NCI-H69 (cell line): Measurements from ENCODE around the gene DNAAF1.

Experiments used
- DNase-seq: peaks from one replicate; lab custom pipeline; 2025; lab: John Stamatoyannopoulos, UW

Gene DNAAF1

DNA sequence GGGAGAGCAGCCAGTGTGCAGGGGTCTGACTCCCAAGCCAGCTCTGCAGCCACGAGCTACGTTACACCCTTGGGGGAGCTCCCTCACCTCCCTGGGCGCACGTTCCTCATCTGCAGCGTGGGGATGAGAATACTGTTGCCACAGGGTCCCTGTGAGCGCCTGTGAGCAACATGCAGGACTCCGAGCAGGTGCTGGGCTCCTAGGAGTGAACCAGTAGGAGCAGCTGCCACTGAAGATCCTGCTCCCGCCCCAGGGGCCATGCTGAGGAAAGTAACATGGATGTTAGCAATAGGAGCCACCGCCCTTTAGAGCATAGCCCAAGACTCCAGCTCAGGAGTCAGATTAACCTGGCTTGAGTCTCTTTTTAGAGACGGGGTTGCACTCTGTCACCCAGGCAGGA is 15.9 kb downstream of the DNAAF1 start:
- DNase-seq = no peak

DNA sequence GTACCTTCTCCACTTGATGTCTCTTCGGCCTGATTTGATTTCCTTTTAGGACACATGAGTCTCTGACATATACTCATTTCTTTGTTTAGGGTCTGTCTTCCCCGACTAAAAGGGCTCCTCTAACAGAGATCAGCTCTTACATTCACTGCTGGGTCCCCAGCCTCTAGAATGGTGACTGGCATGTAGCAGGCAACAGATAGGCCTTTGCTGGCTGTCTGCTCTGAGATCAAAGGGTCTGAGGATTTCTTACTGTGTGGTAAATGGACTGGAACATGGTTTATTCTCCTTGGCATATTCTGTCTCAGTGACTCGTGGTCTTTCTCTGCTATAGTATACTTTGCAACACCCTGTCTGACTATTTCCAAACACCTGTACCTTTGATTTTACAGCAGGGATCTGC is 16.7 kb downstream of the DNAAF1 start:
- DNase-seq = peak; percentile 34

DNA sequence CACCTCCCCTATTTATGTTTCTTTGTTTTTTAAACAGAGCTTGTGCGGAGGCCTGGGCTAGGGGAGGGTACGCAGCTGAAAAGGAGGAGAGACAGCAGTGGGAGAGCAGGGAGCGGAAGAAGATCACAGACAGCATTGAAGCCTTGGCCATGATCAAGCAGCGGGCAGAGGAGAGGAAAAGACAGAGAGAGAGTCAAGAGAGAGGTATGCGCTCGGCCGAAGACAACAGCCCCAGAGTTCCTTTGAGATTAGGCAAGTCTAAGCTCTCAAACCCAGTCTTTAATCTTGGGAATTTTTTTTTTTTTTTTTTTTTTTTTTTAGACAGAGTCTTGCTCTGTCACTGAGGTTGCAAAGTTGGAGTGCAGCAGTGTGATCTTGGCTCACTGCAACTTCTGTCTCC is 20.6 kb downstream of the DNAAF1 start:
- no peak for DNase-seq

DNA sequence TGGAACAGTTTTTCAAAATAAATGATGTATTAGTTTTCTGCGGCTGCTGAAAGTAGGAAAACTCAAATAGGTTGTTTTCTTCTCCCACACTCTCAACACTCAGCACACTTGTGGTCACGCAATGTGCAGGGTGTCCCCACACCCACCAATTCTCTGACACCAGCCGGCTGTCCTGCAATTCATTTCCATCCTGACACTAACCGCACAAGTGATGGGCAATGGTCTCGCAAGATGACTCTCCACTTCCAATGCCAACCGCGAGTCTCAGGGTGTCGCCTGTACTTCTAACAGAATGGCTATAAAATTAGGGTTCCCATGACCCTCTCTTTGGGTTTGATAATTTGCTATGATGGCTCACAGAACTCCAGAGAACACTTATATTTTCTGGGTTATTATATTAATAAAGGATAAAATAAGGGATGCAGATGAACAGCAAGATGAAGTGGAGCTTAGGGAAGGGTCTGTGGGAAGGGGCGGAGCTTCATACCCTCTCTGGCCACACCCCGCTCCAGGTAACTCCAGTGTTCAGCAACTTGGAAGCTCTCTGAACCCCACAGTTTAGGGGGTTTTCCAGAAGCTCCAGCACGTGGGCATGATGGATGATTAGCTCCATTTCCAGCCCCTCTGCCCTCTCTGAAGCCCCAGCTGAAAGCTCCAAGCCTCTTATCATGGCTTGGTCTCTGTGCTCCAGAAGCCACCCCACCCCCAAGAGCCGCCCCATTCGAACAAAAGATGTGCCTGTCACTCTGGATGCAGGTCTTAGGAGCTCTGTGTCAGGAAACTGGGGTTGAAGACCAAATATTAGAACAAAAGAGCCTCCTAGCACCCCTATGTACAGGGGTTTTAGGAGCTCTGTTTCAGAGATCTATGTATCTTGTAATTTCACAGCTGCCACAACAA is 21.9 kb downstream of the DNAAF1 start:
- DNase-seq = no peak

- no peak for DNase-seq
Measured at GRCh38 chr16:84169765-84170310, 24.7 kb downstream of the DNAAF1 start.

DNA sequence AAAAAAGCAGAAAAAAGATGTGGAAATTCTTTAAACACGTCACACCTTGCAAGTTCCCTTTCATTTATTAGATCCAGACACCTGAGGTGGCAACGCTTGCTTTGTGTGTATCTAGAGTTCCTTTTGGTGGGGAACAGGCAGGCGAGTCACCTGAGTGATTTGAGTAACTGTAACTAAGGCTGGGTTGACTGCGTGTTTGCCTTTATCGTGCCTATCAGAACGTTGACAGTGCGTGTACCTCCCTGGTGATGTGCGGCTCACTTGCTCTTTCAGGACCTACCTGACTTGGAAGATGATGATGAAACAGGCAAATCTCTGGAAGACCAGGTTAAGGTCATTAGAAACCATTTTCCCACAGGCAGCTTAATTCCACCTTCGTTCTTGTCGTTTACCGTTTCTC is 29.3 kb downstream of the DNAAF1 start:
- no peak for DNase-seq

GRCh38 chr16:84175350-84176081 is 30.4 kb downstream of the DNAAF1 start:
- DNase-seq = no peak

DNA sequence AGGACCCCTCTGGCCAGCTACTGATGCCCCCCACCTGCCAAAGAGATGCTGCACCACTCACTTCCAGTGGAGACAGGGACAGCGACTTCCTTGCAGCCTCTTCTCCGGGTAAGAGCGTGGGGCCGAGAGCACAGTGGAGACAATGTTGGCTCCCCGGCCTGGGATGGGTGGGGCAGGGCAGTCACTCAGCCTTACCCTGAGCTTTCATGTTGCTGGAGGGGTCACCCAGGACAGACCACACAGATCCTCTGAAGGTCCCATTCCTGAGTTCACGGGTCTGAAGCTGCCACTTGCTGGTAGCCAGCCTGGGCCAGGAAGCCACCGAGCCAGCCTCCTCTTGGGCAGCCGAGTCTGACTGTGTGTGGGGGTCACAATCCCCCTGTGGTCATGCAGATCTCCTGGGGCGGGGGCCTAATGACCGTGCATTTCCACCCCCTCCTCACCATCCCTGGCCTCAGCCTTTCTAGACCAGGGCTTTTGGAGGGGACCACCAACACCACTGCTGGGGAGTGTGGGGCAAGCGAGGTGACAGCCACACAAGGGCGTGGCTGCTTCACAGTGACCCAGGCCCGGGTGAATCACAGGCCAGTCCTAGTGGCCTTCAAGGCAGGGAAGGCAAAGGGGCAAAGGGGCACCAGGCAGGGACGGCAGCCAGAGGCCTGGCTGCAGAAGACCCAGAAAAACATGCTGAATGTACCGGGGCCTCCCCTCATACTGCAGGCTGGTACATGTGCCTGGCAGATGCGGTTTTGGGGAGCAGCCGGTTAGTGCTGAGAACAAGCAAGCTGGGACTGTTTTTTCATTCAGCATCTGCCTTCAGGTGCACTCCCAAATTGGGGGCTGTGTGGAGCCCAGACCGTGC is 31.3 kb downstream of the DNAAF1 start:
- DNase-seq = no peak

DNA sequence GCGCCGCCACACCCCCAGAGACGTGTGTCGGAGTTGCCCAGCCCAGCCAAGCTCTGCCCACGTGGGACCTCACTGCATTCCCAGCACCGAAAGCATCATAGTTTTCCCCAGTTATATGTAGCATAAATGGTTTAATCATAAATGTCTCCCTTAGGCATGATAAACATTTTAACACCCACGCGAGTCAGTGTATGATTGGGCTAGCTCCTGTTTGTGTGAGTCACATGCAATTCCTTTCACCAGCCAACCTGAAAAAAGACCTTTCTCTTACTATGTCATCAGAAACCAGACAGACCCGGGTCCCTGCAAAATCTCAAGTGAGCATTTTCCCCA is 32.6 kb downstream of the DNAAF1 start:
- no peak for DNase-seq

GRCh38 chr16:84178146-84178765 is 33.1 kb downstream of the DNAAF1 start:
- DNase-seq = no peak

GRCh38 chr16:84178892-84179611 is 33.9 kb downstream of the DNAAF1 start:
- DNase-seq = no peak

DNA sequence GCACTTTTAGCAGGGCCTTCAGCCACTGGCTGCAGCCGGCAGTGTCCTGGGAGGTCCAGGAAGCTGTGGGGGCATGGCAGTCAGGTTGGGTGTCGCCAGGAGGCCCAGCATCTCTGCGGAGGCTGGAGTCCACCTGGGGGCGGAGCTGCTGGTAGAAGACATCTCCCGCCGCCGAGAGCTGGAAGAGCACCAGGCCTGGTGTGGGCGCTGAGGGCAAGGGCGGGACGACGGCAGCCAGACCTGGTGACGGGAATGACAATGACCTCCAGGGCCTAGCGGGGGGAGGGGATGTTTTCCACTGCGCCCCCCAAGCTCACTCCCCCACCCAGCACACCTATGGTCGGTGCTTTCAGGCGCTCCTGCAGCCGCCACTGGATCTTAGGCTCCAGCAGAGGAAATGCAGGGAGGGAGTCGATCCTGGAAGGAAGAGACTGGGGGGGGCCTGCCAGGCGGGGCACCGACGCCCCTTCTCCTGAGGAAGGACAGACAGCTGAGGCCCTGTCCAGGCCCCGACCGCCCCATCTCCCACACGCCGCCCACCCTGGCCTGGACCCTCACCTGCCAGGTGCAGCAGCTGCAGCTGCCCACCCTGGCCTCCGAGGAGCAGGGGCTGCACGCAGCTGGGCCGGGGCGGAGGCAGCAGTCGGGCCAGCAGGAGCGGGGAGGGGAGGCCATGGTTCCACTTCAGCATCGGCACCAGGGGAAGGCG is 34.7 kb downstream of the DNAAF1 start:
- DNase-seq = no peak

- DNase-seq = no peak
Measured at GRCh38 chr16:84180519-84181140, 35.5 kb downstream of the DNAAF1 start.

DNA sequence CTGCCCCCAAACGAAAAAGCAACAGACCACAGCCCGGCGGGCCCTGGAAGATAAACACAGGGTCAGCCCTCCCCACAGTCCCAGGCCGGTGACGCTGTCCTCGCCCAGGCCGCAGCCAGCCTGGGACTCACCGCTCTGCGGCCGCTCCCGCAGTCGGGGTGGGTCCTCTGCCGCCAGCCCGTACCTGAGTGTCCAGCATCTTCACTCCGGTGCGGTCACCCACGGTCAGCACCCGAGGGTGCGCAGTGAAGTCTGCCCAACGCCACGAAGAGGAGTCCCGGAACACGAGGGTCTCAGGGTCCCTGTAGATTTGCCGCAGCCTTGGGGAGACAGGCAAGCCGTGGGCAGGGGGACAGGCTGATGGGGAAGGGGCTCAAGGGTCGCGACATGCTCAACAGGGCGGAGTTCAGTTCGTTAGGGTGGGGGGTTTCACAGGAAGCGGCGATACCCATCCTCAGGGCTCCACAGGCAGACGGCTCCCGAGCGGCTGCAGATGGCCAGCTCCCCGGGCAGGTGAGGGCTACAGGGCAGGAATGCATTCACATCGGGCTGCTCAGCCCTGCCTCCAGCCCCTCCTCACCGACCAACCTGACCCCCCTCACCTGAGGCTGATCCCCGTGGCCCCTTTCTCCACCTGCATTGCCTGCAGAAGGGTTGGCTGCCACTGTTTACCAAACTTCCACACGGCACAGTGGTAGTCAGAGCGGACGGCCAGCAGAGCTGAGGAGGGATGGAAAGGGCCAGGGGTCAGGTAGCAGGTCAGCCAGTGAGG is 36.2 kb downstream of the DNAAF1 start:
- DNase-seq = no peak

DNA sequence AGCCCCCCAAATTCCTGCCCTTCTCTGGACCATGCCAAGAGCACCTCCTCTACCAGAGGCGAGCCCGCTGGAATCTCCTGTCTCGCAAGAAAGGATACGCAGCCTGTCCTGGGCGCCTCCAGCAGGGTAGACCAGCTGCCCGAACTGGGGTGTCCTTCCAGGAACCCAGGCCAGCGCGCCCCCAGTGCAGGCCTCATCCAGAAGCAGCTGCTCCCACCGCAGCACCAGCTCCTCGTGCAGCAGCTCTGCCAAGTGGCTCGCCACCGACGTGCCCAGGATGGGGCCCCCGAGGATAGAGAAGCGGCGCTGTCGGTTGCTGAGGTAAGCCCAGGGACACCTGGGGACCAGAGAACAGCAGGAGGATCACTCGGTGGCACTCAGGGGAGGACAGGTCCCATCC is 37.0 kb downstream of the DNAAF1 start:
- no peak for DNase-seq

GRCh38 chr16:84182680-84183571 is 37.8 kb downstream of the DNAAF1 start:
- DNase-seq = no peak

- no peak for DNase-seq
Measured at GRCh38 chr16:84183572-84183875, 38.4 kb downstream of the DNAAF1 start.

- no peak for DNase-seq
Measured at GRCh38 chr16:84183911-84184591, 38.9 kb downstream of the DNAAF1 start.
